ENCODE data around the gene SPATA12.

The SPATA12 gene

DNA sequence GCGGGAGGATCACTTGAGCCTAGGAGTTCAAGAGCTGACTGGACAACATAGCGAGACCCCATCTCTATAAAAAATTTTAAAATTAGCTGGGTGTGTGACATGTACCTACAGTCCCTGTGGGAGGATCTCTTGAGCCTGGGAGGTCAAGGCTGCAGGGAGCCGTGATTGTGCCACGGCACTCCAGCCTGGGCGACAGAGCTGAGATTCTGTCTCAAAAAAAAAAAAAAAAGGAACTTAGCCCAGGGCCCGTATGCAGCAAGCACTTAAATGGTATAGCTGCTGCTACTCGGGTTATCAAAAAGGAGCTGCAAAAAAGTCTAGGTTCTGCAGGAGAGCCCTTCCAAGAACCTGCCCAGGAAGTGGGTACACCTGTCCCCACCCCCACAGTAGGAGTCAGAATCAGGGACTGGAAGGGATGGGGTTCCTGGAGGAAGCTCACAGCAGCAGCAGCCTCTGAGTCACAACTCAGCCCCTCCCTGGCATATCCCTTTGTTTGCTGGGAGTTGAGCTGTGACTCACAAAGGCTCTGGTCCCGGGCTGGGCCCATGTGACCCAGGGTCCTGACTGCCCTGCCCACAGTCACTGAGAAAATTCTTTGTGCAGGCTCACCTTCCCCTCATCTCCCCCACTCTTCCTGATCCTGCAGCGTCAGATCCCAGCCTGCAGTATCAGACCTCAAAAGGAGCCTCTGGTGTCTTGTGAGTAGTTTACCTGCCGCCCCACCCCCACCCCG, at the start of gene SPATA12:
Gene SPATA12, plus strand, starts transcription at position 576 of the 733 bp plus-strand sequence. CDS start 13,031 bp downstream, outside the sequence.
- DNase-seq: no peak

DNA sequence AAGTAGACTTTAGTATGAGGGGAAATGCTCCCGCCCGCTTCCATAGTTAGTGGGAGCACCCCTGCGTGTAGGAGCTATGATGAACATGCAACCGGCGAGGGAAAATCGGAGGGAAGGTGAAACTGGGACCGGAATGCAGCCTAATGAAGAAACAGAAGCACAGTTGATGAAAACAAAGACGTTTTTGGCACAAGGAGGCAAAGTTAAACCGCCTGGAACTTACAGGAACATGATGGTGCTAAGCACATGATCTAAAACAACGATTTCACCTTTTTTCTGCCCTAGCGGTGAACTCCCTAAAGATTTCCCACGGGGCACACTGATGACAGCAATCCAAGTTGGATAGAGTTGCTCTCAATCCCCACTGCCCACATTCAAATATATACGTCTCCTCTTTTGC, 49.4 kb upstream of the SPATA12 start:
- DNase-seq: no peak

DNA sequence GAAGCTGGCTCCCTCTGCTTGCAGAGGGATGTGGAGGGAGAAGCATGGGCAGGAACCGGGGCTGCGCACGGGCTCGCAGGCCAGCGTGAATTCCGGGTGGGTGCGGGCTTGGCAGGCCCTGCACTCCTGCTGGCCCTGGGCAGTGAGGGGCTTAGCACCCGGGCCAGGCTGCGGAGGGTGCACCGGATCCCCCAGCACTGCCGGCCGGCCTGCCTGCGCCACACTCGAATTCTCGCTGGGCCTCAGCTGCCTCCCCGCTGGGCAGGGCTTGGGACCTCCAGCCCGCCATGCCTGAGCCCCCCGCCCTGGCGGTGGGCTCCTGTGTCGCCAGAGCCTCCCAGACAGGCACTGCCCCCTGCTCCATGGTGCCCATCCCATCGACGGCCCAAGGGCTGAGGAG, 47.6 kb upstream of the SPATA12 start:
- DNase-seq: no peak

DNA sequence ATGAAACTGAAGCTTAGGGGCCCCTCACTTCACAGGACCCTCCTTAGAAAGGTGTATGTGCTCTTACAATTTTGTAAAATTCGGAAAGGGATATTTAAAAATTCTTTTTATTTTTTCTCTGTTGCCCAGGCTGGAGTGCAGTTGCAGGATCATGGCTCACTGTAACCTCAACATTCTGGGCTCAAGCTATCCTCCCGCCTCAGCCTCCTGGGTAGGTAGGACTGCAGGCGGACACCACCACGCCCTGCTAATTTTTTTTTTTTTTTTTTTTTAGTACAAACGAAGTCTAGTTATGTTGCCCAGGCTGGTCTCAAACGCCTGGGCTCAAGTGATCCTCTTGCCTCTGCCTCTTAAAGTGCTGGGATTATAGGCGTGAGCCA, 45.1 kb upstream of the SPATA12 start:
- DNase-seq: no peak

DNA sequence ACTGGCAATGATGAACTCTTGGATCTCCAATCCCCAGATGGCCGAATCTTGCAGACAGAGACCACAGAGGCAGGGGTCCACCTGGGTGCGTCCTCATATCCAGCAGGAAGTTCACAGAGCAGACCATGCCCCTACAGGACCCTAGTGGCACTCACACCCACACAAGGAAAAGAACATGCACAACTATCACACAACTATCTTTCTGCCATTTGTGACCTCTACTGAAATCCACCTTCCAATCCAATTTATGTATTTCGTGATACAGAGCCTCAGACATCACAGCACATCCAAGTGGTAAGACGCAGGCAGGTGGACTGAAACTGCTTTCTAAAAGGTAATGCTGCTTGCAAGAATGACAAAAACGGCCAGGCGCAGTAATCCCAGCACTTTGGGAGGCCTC, 44.6 kb upstream of the SPATA12 start:
- no peak for DNase-seq

GRCh38 chr3:57017459-57017845, 43.0 kb upstream of the SPATA12 start:
- DNase-seq: no peak

DNA sequence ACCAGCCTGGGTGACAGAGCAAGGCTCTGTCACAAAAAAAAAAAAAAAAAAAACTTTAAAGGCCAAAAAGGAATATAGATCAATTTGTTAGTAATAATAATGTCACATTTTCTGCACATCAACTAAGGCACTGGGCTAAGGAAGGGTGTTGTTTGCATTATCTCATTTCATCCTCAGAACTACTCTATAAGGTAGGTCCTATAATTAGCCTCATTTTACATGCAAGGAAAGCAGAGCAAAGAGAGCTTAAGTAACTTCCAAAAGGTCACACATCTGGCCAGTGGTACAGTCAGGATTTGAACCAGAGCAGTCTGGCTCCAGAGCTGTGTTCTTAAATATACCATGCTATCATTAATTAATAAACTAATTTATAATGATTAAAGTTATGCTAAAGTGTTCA, 42.2 kb upstream of the SPATA12 start:
- DNase-seq: no peak

DNA sequence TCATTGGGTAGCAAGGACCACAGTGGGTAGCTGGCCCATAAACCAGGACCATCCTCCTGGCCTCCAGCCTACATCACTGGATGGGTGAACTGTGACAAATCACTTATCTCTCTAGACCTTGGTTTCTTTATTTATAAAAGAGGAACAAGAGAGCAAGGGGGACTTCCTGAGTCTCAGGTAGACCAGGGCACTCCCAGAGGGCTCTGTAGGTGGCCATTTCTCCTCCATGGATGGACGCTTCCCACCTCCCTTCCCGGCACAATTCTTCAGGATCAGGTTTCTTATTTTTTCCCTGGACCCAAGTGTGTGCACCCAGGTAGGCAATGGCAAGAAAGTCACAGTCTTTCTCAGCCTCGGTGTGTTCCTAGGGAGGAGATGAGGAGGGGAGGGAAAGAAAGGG, 41.4 kb upstream of the SPATA12 start:
- DNase-seq: no peak

DNA sequence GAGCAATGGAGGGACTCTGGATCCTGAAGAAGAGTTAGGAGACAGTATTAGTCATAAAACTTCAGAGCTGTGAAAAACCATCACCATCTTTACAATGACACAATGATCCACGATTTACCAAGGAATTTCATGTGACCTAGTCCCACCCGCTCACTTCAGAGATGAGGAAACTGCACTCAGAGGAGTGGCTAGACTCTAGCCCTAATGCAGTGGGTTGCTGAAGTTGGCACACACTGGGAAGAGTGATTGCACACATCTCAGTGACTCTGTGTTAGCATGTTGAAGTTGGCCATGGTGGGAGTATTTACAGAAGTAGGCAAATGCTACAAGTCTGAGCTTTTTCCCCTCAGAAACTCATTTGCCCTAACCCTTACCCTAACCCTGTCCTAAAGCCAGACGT, 35.2 kb upstream of the SPATA12 start:
- DNase-seq: no peak

- DNase-seq: no peak
Observed at GRCh38 chr3:57026944-57027343, 33.5 kb upstream of the SPATA12 start.

GRCh38 chr3:57029383-57029782, 31.1 kb upstream of the SPATA12 start:
- no peak for DNase-seq

DNA sequence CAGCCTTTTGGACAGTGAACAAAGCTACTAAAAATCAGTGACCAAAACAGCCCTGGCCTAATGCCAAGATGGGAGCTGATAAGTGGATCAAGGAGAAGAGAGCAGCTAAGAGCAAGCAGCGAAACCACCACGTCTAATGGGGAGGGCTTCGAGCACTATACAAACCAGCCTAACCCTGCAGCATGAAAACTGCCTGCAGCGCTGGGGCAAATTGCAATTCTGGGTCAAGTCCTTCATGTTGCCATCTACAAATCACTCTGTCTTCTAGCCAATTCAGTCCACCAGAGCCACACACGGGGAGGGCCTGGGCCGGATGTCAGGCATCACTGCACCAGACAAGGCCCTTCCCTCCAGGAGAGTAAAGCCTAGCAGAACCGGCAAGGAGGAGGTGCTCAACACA, 30.5 kb upstream of the SPATA12 start:
- DNase-seq: no peak

DNA sequence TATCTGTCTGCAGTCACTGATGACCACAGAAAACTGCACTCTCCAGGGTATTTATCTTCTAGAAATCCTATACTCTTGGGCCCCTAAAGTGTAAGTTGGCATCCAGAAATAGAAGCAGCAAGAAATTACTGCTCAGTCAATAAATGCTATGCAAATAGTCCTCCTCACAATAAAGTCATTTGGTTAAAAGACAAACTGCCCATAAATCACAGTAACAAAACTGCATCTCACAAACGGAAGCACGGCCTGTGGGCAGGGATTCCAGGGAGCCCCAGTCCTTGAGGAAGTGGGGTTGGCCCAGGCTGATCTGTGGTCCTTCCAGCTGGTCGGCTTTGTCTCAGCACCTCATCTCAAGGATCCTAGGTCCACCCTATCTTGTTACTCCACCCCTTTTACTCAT, 29.7 kb upstream of the SPATA12 start:
- DNase-seq: no peak

GRCh38 chr3:57031631-57032541, 28.6 kb upstream of the SPATA12 start:
- DNase-seq: no peak

GRCh38 chr3:57036952-57037351, 23.5 kb upstream of the SPATA12 start:
- DNase-seq: no peak

DNA sequence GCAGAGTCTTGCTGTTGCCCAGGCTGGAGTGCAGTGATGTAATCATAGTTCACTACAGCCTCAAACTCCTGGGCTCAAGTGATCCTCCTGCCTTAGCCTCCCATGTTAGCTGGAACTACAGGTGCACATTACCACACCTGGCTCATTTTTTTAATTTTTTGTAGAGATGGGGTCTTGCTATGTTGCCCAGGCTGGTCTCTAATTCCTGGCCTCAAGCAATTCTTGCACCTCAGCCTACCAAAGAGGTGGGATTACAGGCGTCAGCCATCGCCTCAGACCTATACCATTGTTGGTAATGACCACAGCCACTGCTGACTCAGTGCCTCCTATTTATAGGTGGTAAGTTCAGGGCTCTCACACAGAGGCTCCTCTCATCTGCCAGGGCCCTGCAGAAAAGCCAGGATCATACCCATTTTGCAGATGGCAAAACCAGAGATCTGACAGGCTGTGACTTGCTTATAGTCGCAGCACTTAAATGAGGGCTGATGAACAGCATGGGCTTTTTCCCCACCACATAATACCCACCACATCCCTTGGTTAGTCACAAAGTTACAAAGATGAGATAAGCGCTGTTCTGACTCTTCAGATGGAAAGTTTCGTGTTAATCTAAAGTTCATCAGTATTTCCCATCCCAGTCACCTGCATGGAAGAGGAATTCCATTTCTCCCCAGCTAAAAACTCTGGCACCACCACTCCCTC, 21.8 kb upstream of the SPATA12 start:
- no peak for DNase-seq

DNA sequence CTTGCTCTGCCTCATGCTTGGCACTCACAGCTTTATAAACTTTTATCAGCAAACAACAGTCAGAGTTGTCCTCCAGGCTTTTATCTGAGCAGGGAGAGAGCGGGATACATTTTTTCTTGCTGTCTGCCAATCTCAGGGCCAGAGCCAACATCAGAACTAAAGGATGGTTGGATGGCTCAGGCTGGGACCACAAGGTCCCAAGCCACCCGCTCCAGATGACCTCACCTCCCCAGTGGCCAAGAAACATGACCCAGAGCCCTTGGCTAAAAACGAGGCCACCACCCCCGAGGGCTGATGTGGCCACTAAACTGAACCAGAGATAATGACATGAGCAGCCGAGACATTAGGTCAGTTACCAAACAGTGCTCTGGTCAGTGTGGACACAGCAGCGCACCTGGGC, 18.8 kb upstream of the SPATA12 start:
- no peak for DNase-seq

- DNase-seq: no peak
Observed at GRCh38 chr3:57043518-57043917, 16.9 kb upstream of the SPATA12 start.

GRCh38 chr3:57046101-57046765, 14.2 kb upstream of the SPATA12 start:
- DNase-seq: no peak

GRCh38 chr3:57048052-57048671, 12.3 kb upstream of the SPATA12 start:
- no peak for DNase-seq

DNA sequence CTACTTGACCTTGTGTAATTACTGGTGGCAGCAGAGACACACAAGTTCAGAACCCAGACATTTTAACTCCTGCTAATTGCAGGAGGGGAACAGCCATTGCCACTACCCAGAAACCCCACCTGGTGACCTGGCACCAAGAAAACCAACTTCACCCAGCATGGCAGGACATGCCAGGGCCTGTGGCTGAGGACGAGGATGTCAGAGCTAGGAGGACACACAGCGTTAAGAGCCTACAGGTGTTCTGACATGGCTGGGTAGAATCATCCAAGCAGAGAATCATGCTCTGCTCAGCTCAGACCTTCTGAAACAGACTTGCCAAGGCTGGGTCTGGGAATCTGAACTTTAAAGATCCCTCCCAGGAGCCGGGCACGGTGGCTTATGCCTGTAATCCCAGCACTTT, 11.7 kb upstream of the SPATA12 start:
- DNase-seq: no peak

- no peak for DNase-seq
Observed at GRCh38 chr3:57052662-57053061, 7.8 kb upstream of the SPATA12 start.

DNA sequence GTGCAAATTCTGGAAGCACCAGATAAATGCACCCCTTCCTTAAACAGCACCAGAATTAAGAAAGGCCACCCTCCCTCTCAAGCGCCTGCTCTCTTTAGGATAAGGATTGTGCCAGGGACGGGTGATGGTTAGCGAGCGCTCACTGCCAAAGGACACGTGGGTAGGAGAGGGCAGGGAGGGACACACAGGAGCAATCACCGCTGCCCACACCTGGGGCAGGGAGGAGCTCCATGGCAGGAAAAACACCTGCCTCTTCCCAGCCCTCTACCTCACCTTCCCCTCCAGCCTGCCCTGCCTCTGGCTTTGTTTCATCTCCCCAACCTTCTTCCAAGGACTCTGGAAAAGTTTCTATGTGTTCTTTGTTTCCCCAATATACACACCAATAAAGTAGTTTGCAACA, 7.3 kb upstream of the SPATA12 start:
- DNase-seq: no peak
